Neural progenitor cell (in vitro differentiated cells): ENCODE data around the gene GALNTL6.

ENCODE experiments used
- CTCF ChIP-seq: fragments of 200-600 bp; sonication (generic); IDR thresholded peaks from 2 replicates; pipeline ENCODE4 v1.5.1; 2017; ENCODE audit warnings: antibody characterized with exemption, mild to moderate bottlenecking
- EZH2 ChIP-seq: fragments of 200-600 bp; sonication (generic); IDR thresholded peaks from 2 replicates; pipeline ENCODE4 v1.6.1; 2017; ENCODE audit warnings: antibody characterized with exemption, mild to moderate bottlenecking, moderate library complexity
- EZH2phosphoT487 ChIP-seq: fragments of 200-600 bp; sonication (generic); IDR thresholded peaks from 2 replicates; pipeline ENCODE4 v1.6.1; 2017; ENCODE audit warnings: antibody characterized with exemption

DNA sequence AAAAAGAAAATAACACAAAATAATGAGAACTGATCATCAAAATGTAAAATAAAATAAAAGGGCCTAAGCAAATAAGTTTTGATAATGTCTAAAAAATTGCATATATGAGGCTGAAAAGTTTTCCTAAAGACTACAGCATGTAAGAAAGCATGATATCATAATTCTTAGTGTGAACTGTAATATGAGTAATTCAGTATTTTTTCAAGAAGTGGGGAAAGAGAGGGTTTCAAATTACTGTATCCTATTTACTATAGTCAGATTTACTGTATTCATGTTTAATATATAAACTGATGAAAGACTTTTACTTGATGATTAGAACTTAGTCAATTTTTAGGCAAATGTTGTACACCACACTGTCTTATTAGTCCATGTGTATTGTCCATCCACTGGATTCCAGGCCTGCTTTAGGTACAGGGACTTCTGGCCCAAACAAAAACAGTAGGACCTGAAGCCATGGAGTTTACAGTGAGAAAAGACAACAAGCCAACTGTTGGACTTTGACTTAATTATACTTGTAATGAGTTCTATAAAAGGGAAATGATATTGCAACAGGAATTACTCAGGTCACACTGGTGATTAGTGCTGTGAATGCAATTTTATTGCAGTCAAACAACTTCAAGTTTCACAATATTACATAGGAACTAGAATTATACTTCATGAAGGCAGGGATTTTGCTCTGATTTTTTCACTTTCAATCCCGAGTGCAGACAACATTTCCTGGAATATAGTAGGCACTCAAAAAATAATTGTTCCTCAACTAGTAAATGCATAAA lies 837.7 kb downstream of the GALNTL6 start:
- TF ChIP-seq CTCF, result no peak
- no peak for TF ChIP-seq EZH2
- TF ChIP-seq EZH2phosphoT487, result no peak
